ENCODE results near the gene TBC1D1. TPM values are rescaled to one million over a fixed set of nuclear protein-coding genes. Genes with fewer than 3 reads are reported as not detected.

Gene TBC1D1
- total RNA-seq, 3 donors from 2014 or later (not counting 1 experiment from before 2014, with no cell fraction given), result 59.2 to 78.6 (median 68.5) TPM

DNA sequence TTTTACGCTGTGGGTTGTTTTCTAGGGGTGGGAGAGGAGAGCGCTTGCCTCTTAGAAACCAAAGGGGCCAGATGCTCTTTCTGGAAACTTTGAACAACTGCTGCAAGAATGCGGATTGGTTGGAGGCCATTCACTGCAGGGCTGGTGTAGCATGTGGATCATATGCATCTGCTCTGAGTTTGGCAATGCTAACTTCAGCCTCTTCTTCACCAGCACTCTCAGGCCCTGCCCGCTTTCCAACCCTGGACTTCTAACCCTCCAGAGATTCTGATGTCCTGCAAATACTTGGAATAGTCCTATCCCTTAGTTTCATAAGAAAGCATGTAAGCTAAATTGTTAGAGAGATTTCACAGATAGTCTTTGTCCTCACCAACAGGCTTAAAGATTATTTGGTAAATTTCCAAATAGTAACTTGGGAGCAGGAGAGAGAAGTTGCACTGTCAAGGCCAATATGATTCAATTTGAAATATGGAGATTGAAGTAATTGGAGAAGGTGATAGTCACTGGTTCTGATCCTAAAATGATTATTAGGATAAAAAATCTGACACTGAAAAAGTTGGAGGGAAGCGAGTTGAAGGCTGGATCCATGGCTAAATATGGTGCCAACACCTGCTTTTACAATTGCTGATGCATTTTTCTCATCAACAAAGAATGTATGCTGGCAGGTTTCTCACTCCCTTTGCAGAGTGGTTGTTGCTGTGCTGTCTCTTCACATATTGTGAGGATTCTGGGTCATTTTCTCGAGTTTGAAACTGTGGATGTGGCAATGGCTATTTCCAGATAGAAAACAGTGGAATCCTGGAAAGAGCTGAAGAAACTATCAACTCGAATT, 279.7 kb downstream of the TBC1D1 start:
- WGBS (ENCODE audit: insufficient coverage), result 93% methylated on average over 6 of the region's 7 CpGs
- no peak overlapping the region for H3K27ac ChIP-seq (ENCODE audit: low read length)
- H3K9me3 ChIP-seq (ENCODE audit: control insufficient read depth, insufficient read depth, low read length), result peaks cover 5% of the 10 kb centered on the region
- H3K9me3 Mint-ChIP-seq, result no peaks in the 10 kb centered on the region
- peaks cover 0 to 6% of the 10 kb centered on the region in 2 donors for H3K27me3 Mint-ChIP-seq (ENCODE audit: low read depth in 2 of 2)
- TF ChIP-seq, protein P1, sequence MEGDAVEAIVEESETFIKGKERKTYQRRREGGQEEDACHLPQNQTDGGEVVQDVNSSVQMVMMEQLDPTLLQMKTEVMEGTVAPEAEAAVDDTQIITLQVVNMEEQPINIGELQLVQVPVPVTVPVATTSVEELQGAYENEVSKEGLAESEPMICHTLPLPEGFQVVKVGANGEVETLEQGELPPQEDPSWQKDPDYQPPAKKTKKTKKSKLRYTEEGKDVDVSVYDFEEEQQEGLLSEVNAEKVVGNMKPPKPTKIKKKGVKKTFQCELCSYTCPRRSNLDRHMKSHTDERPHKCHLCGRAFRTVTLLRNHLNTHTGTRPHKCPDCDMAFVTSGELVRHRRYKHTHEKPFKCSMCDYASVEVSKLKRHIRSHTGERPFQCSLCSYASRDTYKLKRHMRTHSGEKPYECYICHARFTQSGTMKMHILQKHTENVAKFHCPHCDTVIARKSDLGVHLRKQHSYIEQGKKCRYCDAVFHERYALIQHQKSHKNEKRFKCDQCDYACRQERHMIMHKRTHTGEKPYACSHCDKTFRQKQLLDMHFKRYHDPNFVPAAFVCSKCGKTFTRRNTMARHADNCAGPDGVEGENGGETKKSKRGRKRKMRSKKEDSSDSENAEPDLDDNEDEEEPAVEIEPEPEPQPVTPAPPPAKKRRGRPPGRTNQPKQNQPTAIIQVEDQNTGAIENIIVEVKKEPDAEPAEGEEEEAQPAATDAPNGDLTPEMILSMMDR (IDR thresholded peaks at IDR 0.05), result no peak
- H3K4me3 Mint-ChIP-seq, result no peak overlapping the region
- no peak for ATAC-seq
- DNase-seq, result no peak
- intact Hi-C loops (cut with micrococcal nuclease), result no loop called here
- H3K36me3 Mint-ChIP-seq, result no peaks in the 10 kb centered on the region
- no peak overlapping the region for H3K4me3 ChIP-seq (ENCODE audit: low read length)
- H3K27ac Mint-ChIP-seq, result no peak overlapping the region
- H3K27me3 ChIP-seq (ENCODE audit: control insufficient read depth, insufficient read depth, low read length), result no peaks in the 10 kb centered on the region
- no peaks in the 10 kb centered on the region for H3K4me1 ChIP-seq (ENCODE audit: control insufficient read depth, insufficient read depth, low read length)
- no peaks in the 10 kb centered on the region for H3K36me3 ChIP-seq (ENCODE audit: control insufficient read depth, insufficient read depth, low read length)
- peaks cover 15 to 16% of the 10 kb centered on the region in 2 donors for H3K4me1 Mint-ChIP-seq

DNA sequence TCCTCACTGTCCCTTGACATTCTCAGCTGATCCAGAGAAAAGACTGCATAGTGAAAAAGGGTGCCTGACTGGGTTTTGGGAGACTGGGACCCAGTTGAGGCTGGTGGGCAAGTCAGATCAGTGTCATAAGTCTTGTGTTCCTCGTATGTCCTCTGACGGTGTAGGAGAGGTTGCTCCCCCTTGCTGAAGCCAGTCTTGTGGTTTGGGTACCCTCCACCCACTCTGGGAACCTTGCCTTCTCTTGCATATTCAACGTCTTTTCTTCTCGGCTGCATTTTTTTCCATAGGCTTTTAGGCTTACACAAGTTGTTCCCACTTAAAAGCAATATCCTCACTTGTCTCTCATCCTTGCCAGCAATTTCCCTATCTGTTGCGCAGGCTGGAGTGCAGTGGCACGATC, 281.2 kb downstream of the TBC1D1 start:
- no peak for ATAC-seq
- intact Hi-C loops (cut with micrococcal nuclease), result no loop called here
- Histone ChIP-seq H3K27me3 (ENCODE audit: control insufficient read depth, insufficient read depth, low read length) (no peaks in the 10 kb centered on the region), H3K9me3 (ENCODE audit: control insufficient read depth, insufficient read depth, low read length) (peaks cover 5% of the 10 kb centered on the region), H3K36me3 (ENCODE audit: control insufficient read depth, insufficient read depth, low read length) (no peaks in the 10 kb centered on the region), H3K4me3 (ENCODE audit: low read length) (no peak overlapping the region), H3K27ac (ENCODE audit: low read length) (no peak overlapping the region), H3K4me1 (ENCODE audit: control insufficient read depth, insufficient read depth, low read length) (peaks cover 14% of the 10 kb centered on the region)
- WGBS (ENCODE audit: insufficient coverage), result 90% methylated on average over 6 of the region's 6 CpGs
- no peaks in the 10 kb centered on the region for H3K36me3 Mint-ChIP-seq
- H3K9me3 Mint-ChIP-seq, result no peaks in the 10 kb centered on the region
- TF ChIP-seq, protein P1 (IDR thresholded peaks at IDR 0.05), result no peak
- H3K27me3 Mint-ChIP-seq (ENCODE audit: low read depth in 2 of 2), result no peaks in the 10 kb centered on the region
- H3K27ac Mint-ChIP-seq, result no peak overlapping the region
- H3K4me1 Mint-ChIP-seq, result peaks cover 9 to 14% of the 10 kb centered on the region in 2 donors
- H3K4me3 Mint-ChIP-seq, result no peak overlapping the region
- no peak for DNase-seq

DNA sequence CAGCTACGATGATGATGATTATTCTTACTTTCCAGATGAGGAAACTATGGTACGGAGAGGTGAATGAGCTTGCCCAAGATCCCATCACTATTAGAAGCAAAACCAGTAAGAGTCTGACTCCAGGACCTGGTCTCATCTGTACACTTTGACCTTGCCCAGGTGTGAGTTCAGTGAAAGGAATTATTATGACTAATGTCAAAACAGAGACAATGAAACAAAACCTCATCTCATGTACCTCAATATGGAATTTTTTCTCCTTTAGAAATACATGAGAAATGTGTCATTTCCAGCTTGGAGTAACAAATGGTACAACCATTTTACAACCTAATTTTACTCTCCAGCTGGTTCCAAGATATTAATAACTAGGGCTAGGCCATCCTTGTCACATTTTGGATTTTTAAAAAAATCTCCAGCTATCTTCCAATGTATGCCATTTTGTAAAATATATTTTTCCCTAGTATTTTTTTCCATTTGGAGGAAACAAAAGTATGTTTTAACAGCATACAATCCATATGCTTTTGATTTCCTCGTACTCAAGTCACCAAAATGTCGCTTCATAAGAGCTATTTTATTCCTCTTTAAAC, 283.1 kb downstream of the TBC1D1 start:
- Histone ChIP-seq H3K9me3 (ENCODE audit: control insufficient read depth, insufficient read depth, low read length) (peaks cover 5% of the 10 kb centered on the region), H3K27ac (ENCODE audit: low read length) (no peak overlapping the region), H3K36me3 (ENCODE audit: control insufficient read depth, insufficient read depth, low read length) (no peaks in the 10 kb centered on the region), H3K27me3 (ENCODE audit: control insufficient read depth, insufficient read depth, low read length) (no peaks in the 10 kb centered on the region), H3K4me3 (ENCODE audit: low read length) (no peak overlapping the region), H3K4me1 (ENCODE audit: control insufficient read depth, insufficient read depth, low read length) (peaks cover 26% of the 10 kb centered on the region)
- no peak for ATAC-seq
- Mint-ChIP-seq H3K4me1 (peaks cover 29 to 32% of the 10 kb centered on the region in 2 donors), H3K27ac (no peak overlapping the region), H3K4me3 (no peak overlapping the region), H3K36me3 (no peaks in the 10 kb centered on the region), H3K9me3 (no peaks in the 10 kb centered on the region), H3K27me3 (ENCODE audit: low read depth in 2 of 2) (no peaks in the 10 kb centered on the region)
- TF ChIP-seq, protein P1 (IDR thresholded peaks at IDR 0.05), result no peak
- DNase-seq, result no peak
- 94% methylated on average over 2 of the region's 4 CpGs for WGBS (ENCODE audit: insufficient coverage)
- intact Hi-C loops (cut with micrococcal nuclease), result no loop called here
